HepG2 (cell line): ENCODE measurements around the gene CAST. TPM values are rescaled to one million over a fixed set of nuclear protein-coding genes. Genes with fewer than 3 reads are reported as not detected.

Experiments used
- ATAC-seq: fragments of 200-7000 bp; cut with Tn5 transposase; 3 replicates; pipeline ENCODE4 v1.9.1; 2020; ENCODE audit warnings: mild to moderate bottlenecking, moderate library complexity
- BruUV-seq: library from RNA; stranded (reverse); fragments of 400-500 nt; replicated peaks from 2 replicates; lab custom pipeline; 2021; lab: Mats Ljungman, UMichigan
- CTCF ChIA-PET: fragments of 300-600 bp; formaldehyde crosslinking; extraction: SDS; loops from one replicate; lab custom pipeline; 2021; ENCODE audit warnings: low total read pairs, inconsistent platforms, low intra/inter-chr PET ratio; lab: Yijun Ruan, JAX
- POLR2A ChIA-PET: fragments of 350-600 bp; sonication (Branson Sonifier 250); formaldehyde crosslinking; loops from one replicate; lab custom pipeline; 2020; ENCODE audit warnings: antibody characterized with exemption, inconsistent platforms; lab: Yijun Ruan, JAX
- DNase-seq: peaks from one replicate; pipeline ENCODE4 v3.0.0-alpha.2; 2015; ENCODE audit warnings: low spot score
- FAIRE-seq: peaks from 3 replicates; lab custom pipeline; 2011; peaks lifted over from hg19 to GRCh38; lab: Jason Lieb, UNC
- H2AFZ ChIP-seq: one replicate; pipeline ENCODE4 v1.6.1; 2011; ENCODE audit warnings: low read length, inconsistent platforms
- H3K27ac ChIP-seq: fragments of 300-600 bp; 3 replicates; pipeline ENCODE4 v1.8.0; 2011; ENCODE audit warnings: mixed run types, mild to moderate bottlenecking, mixed read lengths, low read length, inconsistent platforms; ENCODE audit not compliant: insufficient read depth; ENCODE audit errors: extremely low read length
- H3K27me3 ChIP-seq, 2 experiments: fragments of 200-600 bp in 1 of 2; 2 replicates in 1 of 2; 3 replicates in 1 of 2; pipeline versions ENCODE4 v1.6.0 to v1.8.0; 2011; ENCODE audit warnings: low read length in 2 of 2, mild to moderate bottlenecking in 2 of 2, moderate library complexity in 2 of 2, inconsistent platforms in 1 of 2; ENCODE audit not compliant: insufficient read depth in 2 of 2, control insufficient read depth in 1 of 2
- H3K36me3 ChIP-seq, 2 experiments: fragments of 200-600 bp in 1 of 2; replicated peaks in 1 of 2; 2 replicates in 1 of 2; 3 replicates in 1 of 2; pipeline versions ENCODE4 v1.5.1 to v1.8.0; 2011; ENCODE audit warnings: low read length in 2 of 2, inconsistent platforms in 1 of 2; ENCODE audit not compliant: insufficient read depth in 2 of 2, control insufficient read depth in 1 of 2
- H3K4me1 ChIP-seq: 2 replicates; pipeline ENCODE4 v1.5.1; 2012; ENCODE audit warnings: low read length, inconsistent platforms; ENCODE audit not compliant: insufficient read depth
- H3K4me2 ChIP-seq: 2 replicates; pipeline ENCODE4 v1.6.0; 2011; ENCODE audit warnings: low read depth, low read length, inconsistent platforms
- H3K4me3 ChIP-seq, 3 experiments: fragments of 200-600 bp in 1 of 3; sonication (generic), shearing (Covaris generic) in 1 of 3; replicated peaks in 1 of 3; 2 replicates each; pipeline ENCODE4 v1.5.1; 2011 to 2016; ENCODE audit warnings: low read length in 3 of 3, inconsistent platforms in 2 of 3, low read depth in 2 of 3, mild to moderate bottlenecking in 2 of 3, control low read depth in 1 of 3, mixed read lengths in 1 of 3; ENCODE audit not compliant: insufficient read depth in 1 of 3
- H3K79me2 ChIP-seq: one replicate; pipeline ENCODE4 v1.6.1; 2011; ENCODE audit warnings: low read length, inconsistent platforms; ENCODE audit not compliant: insufficient read depth
- H3K9ac ChIP-seq: 2 replicates; pipeline ENCODE4 v1.6.0; 2011; ENCODE audit warnings: mild to moderate bottlenecking, low read depth, low read length, inconsistent platforms; ENCODE audit not compliant: insufficient read depth
- H3K9me3 ChIP-seq: 2 replicates; pipeline ENCODE4 v1.5.1; 2012; ENCODE audit warnings: mild to moderate bottlenecking, low read length
- H4K20me1 ChIP-seq: 2 replicates; pipeline ENCODE4 v1.6.0; 2011; ENCODE audit warnings: inconsistent platforms, mild to moderate bottlenecking, low read length, moderate library complexity; ENCODE audit not compliant: insufficient read depth
- ARNT2 ChIP-seq: sonication (generic); formaldehyde crosslinking; IDR thresholded peaks from 2 replicates; pipeline ENCODE4 v1.8.0; 2022; ENCODE audit warnings: mild to moderate bottlenecking, low read depth, missing genetic modification reagents, moderate library complexity
- BRF2 ChIP-seq: sonication (generic); formaldehyde crosslinking; IDR thresholded peaks from 2 replicates; pipeline ENCODE4 v1.8.1; 2022; ENCODE audit warnings: mild to moderate bottlenecking, missing genetic modification reagents
- FIP1L1 ChIP-seq: fragments of 200-400 bp; formaldehyde crosslinking; IDR thresholded peaks from 2 replicates; pipeline ENCODE4 v1.6.1; 2018; ENCODE audit warnings: low read depth, mild to moderate bottlenecking, low read length, moderate library complexity, borderline replicate concordance; ENCODE audit not compliant: insufficient read depth
- FOXC1 ChIP-seq: sonication (generic); formaldehyde crosslinking; IDR thresholded peaks from 2 replicates; pipeline ENCODE4 v1.8.0; 2022; ENCODE audit warnings: mild to moderate bottlenecking, missing genetic modification reagents, borderline replicate concordance
- FOXP4 ChIP-seq: sonication (generic); formaldehyde crosslinking; IDR thresholded peaks from 2 replicates; pipeline ENCODE4 v1.4.0; 2020; ENCODE audit warnings: missing genetic modification reagents
- HNRNPUL1 ChIP-seq: fragments of 200-400 bp; formaldehyde crosslinking; IDR thresholded peaks from 2 replicates; pipeline ENCODE4 v1.6.1; 2017; ENCODE audit warnings: low read depth, mild to moderate bottlenecking, low read length, moderate library complexity
- NONO ChIP-seq, 2 experiments: fragments of 450-650 bp in 1 of 2; sonication (generic) in 1 of 2; formaldehyde crosslinking in 1 of 2; IDR thresholded peaks in 1 of 2; conservative IDR thresholded peaks in 1 of 2; 2 replicates each; pipeline versions ENCODE4 v1.6.1 to v1.8.0; 2017 to 2022; ENCODE audit warnings: mild to moderate bottlenecking in 1 of 2, missing genetic modification reagents in 1 of 2, moderate library complexity in 1 of 2
- SSRP1 ChIP-seq: IDR thresholded peaks from 2 replicates; pipeline ENCODE4 v1.6.1; 2016; ENCODE audit warnings: control low read depth
- STAG1 ChIP-seq: sonication (generic); formaldehyde crosslinking; IDR thresholded peaks from 2 replicates; pipeline ENCODE4 v1.4.0; 2020; ENCODE audit warnings: missing genetic modification reagents
- ZKSCAN8 ChIP-seq: IDR thresholded peaks from 2 replicates; pipeline ENCODE4 v1.6.1; 2016; ENCODE audit warnings: borderline replicate concordance, missing genetic modification reagents, missing compliant biosample characterization
- ZMYM2 ChIP-seq: sonication (generic); formaldehyde crosslinking; IDR thresholded peaks from 2 replicates; pipeline ENCODE4 v1.8.0; 2022; ENCODE audit warnings: mild to moderate bottlenecking, missing genetic modification reagents
- ZNF224 ChIP-seq: sonication (generic); formaldehyde crosslinking; IDR thresholded peaks from 2 replicates; pipeline ENCODE4 v1.5.0; 2020; ENCODE audit warnings: mild to moderate bottlenecking, missing genetic modification reagents
- ZNF263 ChIP-seq: sonication (generic); formaldehyde crosslinking; IDR thresholded peaks from 2 replicates; pipeline ENCODE4 v1.4.0; 2020; ENCODE audit warnings: missing genetic modification reagents
- ZNF383 ChIP-seq: sonication (generic); formaldehyde crosslinking; IDR thresholded peaks from 2 replicates; pipeline ENCODE4 v1.4.0; 2020; ENCODE audit warnings: missing genetic modification reagents, mild to moderate bottlenecking, borderline replicate concordance
- ZNF546 ChIP-seq: sonication (generic); formaldehyde crosslinking; conservative IDR thresholded peaks from 2 replicates; pipeline ENCODE4 v1.8.1; 2023; ENCODE audit warnings: mild to moderate bottlenecking, missing genetic modification reagents
- ZSCAN20 ChIP-seq: sonication (generic); formaldehyde crosslinking; IDR thresholded peaks from 2 replicates; pipeline ENCODE4 v1.4.0; 2020; ENCODE audit warnings: missing genetic modification reagents, mild to moderate bottlenecking, borderline replicate concordance
- WGBS: methylation state at CpG from one replicate; pipeline ENCODE4 v1.1.6; 2017; ENCODE audit warnings: low lambda C conversion rate; 5-methylcytosine and 5-hydroxymethylcytosine counted together
- in situ Hi-C: cut with HindIII; loops from 2 replicates; pipeline ENCODE4 v1.10.0; 2017; ENCODE audit warnings: low pct_unique_long_range_greater_than_20kb; ENCODE audit not compliant: extremely low pct_ligation_motif_present
- intact Hi-C: fragments of 100-400 bp; cut with micrococcal nuclease; formaldehyde crosslinking; loops from one replicate; pipeline ENCODE4 v1.10.0; 2022; ENCODE audit not compliant: unreplicated experiment
- polyA plus RNA-seq, 8 experiments: library from polyadenylated mRNA; depleted of rRNA in 3 of 8; stranded (reverse) in 7 of 8; unstranded in 1 of 8; fragments of >200 nt; fragmentation: Illumina TruSeq in 4 of 8; extraction: Trizol in 4 of 8; gene quantifications; 2 replicates each; pipeline versions ENCODE4 v1.2.1 to v1.2.3, GENCODE V29; 2011 to 2016; ENCODE audit warnings: low read depth in 4 of 8, missing spikeins in 1 of 8, mixed read lengths in 1 of 8; ENCODE audit not compliant: insufficient read depth in 1 of 8
- total RNA-seq, 5 experiments: library from RNA; depleted of rRNA; stranded (reverse); fragments of >200 nt; fragmentation: Illumina TruSeq; extraction: Trizol; gene quantifications; 2 replicates each; pipeline ENCODE4 v1.2.3, GENCODE V29; 2016; ENCODE audit warnings: low read depth in 1 of 5

The CAST gene
- total and polyA plus RNA-seq, 2 of the 13 experiments (the other 11 are each of a cell fraction or from before 2014, with no cell fraction given) = 42.1 to 67.6 TPM

- H3K27me3 ChIP-seq = no peaks in the 10 kb centered on the region; a peak in 1 of 5 replicates
- FAIRE-seq (no peak), DNase-seq (no peak), ATAC-seq (no peak)
- no peaks in the 10 kb centered on the region for H3K9me3 ChIP-seq
- H3K4me2 ChIP-seq = peak overlapping the region; percentile 70
- H3K27ac ChIP-seq = peak overlapping the region; percentile 83
- 76% methylated on average over 4 of the region's 4 CpGs for WGBS
- peaks cover 31% of the 10 kb centered on the region for H3K79me2 ChIP-seq
- peak overlapping the region; percentile 87; the same call in 1 of the 2 replicates for H3K9ac ChIP-seq
- peaks cover 20% of the 10 kb centered on the region for H3K4me1 ChIP-seq
- intact Hi-C loops (loop anchor here (5.0 kb wide), 1 partner anchor 42 kb away; the partner anchor contains the start of gene CAST), in situ Hi-C loops (no loop called here)
- ChIA-PET CTCF (no interaction called here), POLR2A (no interaction called here)
- TF ChIP-seq ZMYM2 (CRISPR knock-in tag) (no peak), ZNF383 (no peak), BRF2 (no peak), NONO (IDR thresholded peaks at IDR 0.05) (no peak), NONO (CRISPR knock-in tag; conservative IDR thresholded peaks at IDR 0.05) (no peak), ZNF546 (CRISPR knock-in tag) (no peak), ZKSCAN8 (CRISPR knock-in tag) (no peak)
- peak overlapping the region; percentile 70 to 87 (median 83); a peak in 3 of 6 replicates for H3K4me3 ChIP-seq
- H4K20me1 ChIP-seq = no peaks in the 10 kb centered on the region
- no peaks in the 10 kb centered on the region; a peak in 1 of 5 replicates for H3K36me3 ChIP-seq
- no peak overlapping the region for H2AFZ ChIP-seq
- no TSS peak for BruUV-seq
Observed at GRCh38 chr5:96703995-96704394, 41.8 kb downstream of the CAST start.

GRCh38 chr5:96706433-96707111, 44.4 kb downstream of the CAST start:
- H3K4me3 ChIP-seq = no peak overlapping the region
- ChIA-PET CTCF (no interaction called here), POLR2A (no interaction called here)
- H3K4me2 ChIP-seq = no peak overlapping the region
- no TSS peak for BruUV-seq
- ATAC-seq = no peak
- in situ Hi-C loops = no loop called here
- H3K27ac ChIP-seq = no peak overlapping the region
- FAIRE-seq = no peak
- WGBS = 87% methylated on average over 5 of the region's 5 CpGs
- H4K20me1 ChIP-seq = no peaks in the 10 kb centered on the region
- no peaks in the 10 kb centered on the region for H3K9me3 ChIP-seq
- no peaks in the 10 kb centered on the region for H3K36me3 ChIP-seq
- H3K79me2 ChIP-seq = peaks cover 47% of the 10 kb centered on the region
- H3K9ac ChIP-seq = no peak overlapping the region
- intact Hi-C loops = no loop called here
- no peak for DNase-seq
- peaks cover 29% of the 10 kb centered on the region for H3K4me1 ChIP-seq
- H2AFZ ChIP-seq = no peak overlapping the region
- H3K27me3 ChIP-seq = no peaks in the 10 kb centered on the region; a peak in 1 of 5 replicates
- TF ChIP-seq ARNT2 (CRISPR knock-in tag) (no peak), FOXC1 (CRISPR knock-in tag) (no peak), ZNF263 (no peak), ZNF224 (CRISPR knock-in tag) (no peak), STAG1 (CRISPR knock-in tag) (no peak), SSRP1 (CRISPR knock-in tag) (no peak), ZSCAN20 (no peak), FOXP4 (CRISPR knock-in tag) (no peak), FIP1L1 (no peak), HNRNPUL1 (no peak)
